Measurements from ENCODE around the gene DHCR7. TPM values are rescaled to one million over a fixed set of nuclear protein-coding genes. Genes with fewer than 3 reads are reported as not detected.

The DHCR7 gene, protein sequence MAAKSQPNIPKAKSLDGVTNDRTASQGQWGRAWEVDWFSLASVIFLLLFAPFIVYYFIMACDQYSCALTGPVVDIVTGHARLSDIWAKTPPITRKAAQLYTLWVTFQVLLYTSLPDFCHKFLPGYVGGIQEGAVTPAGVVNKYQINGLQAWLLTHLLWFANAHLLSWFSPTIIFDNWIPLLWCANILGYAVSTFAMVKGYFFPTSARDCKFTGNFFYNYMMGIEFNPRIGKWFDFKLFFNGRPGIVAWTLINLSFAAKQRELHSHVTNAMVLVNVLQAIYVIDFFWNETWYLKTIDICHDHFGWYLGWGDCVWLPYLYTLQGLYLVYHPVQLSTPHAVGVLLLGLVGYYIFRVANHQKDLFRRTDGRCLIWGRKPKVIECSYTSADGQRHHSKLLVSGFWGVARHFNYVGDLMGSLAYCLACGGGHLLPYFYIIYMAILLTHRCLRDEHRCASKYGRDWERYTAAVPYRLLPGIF
- 50.0 and 133 TPM in 2 replicates for total RNA-seq
- 65.0 and 158 TPM in 2 replicates for polyA plus RNA-seq

DNA sequence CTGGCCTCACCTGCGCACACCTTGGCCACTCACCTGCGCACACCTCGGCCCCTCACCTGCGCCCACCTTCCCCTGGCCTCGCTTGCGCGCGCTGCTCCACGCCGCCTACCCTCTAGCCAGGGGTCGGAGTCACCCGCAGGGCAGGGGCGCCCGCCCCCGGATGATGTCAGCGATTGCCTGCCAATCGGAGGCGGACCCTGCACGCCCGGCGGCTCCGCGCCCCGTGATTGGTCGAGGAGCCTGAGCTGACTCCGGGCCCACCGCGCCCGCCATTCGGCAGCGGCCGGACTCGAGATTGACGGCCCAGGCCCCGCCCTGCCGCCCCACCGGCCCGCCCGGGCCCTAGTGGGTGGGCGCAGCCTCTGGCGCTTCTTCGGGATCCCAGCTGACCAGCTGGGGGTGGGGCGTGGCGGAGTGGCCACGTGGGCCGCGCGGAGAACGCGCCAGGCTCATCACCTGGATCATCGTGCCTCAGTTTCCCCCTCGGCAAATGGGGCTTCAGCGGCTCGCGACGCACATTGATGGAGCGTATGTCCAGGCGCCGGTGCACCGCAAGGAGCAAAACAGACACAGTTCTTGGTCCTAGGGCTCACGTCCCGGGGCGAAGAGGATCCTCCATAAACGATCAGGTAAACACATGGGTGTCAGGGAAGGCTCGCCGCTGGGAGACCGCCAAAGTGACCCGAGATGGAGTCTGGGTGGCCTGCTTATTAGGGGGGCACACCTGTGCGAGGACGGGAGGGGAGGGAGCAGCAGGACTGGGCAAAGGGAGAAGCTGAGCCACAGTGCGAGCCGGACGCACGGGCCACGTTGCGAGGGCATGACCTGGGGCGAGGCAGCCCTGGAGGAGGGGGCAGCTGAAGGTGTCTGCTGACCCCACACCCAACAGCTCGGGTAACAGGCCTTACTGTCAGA, at the start of gene DHCR7:
Gene DHCR7 (minus strand): TSS at position 137 of the 915 bp plus-strand sequence. CDS start 3,441 bp downstream, outside the sequence.
- peak within 1 kb of the TSS; percentile 48 for H3K4me3 ChIP-seq
- peak within 1 kb of the TSS; percentile 29 for H3K27ac ChIP-seq
- peaks cover 15% of the 10 kb centered on the region for H3K36me3 ChIP-seq
- no peaks in the 10 kb centered on the region for H3K9me3 ChIP-seq (ENCODE audit: low read depth)
- H3K4me1 ChIP-seq (ENCODE audit: low read depth) = peaks cover 11% of the 10 kb centered on the region
- DNase-seq (ENCODE audit: low read depth in 1 of 2, low spot score in 1 of 2) = peak; percentile 97 to 98
- H3K27me3 ChIP-seq = no peaks in the 10 kb centered on the region
- TF ChIP-seq, protein P1, sequence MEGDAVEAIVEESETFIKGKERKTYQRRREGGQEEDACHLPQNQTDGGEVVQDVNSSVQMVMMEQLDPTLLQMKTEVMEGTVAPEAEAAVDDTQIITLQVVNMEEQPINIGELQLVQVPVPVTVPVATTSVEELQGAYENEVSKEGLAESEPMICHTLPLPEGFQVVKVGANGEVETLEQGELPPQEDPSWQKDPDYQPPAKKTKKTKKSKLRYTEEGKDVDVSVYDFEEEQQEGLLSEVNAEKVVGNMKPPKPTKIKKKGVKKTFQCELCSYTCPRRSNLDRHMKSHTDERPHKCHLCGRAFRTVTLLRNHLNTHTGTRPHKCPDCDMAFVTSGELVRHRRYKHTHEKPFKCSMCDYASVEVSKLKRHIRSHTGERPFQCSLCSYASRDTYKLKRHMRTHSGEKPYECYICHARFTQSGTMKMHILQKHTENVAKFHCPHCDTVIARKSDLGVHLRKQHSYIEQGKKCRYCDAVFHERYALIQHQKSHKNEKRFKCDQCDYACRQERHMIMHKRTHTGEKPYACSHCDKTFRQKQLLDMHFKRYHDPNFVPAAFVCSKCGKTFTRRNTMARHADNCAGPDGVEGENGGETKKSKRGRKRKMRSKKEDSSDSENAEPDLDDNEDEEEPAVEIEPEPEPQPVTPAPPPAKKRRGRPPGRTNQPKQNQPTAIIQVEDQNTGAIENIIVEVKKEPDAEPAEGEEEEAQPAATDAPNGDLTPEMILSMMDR (IDR thresholded peaks at IDR 0.05; ENCODE audit: low read depth, low read length) = no peak

DNA sequence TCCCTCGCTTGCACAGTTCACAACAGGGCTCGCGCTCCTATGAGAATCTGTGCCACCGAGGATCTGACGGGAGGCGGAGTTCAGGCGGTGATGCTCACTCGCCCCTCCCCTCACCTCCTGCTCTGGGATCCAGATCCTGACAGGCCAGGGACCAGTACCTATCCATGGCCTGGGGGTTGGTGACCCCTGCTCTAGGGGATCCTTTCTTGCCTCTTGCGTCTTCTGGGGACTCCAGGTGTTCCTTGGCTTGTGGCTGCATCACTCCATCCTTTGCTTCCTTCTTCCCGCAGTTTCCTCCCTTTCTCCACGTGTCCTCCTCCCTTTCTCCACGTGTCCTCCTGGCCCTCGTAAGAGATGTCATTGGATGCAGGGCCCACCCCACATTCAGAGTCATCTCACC, 48.2 kb upstream of the DHCR7 start:
- Histone ChIP-seq H3K36me3 (peaks cover 9% of the 10 kb centered on the region), H3K27ac (no peak overlapping the region), H3K27me3 (no peaks in the 10 kb centered on the region), H3K9me3 (ENCODE audit: low read depth) (no peaks in the 10 kb centered on the region), H3K4me1 (ENCODE audit: low read depth) (no peaks in the 10 kb centered on the region), H3K4me3 (no peak overlapping the region)
- TF ChIP-seq, protein P1 (IDR thresholded peaks at IDR 0.05; ENCODE audit: low read depth, low read length) = no peak
- no peak for DNase-seq (ENCODE audit: low read depth in 1 of 2, low spot score in 1 of 2)

DNA sequence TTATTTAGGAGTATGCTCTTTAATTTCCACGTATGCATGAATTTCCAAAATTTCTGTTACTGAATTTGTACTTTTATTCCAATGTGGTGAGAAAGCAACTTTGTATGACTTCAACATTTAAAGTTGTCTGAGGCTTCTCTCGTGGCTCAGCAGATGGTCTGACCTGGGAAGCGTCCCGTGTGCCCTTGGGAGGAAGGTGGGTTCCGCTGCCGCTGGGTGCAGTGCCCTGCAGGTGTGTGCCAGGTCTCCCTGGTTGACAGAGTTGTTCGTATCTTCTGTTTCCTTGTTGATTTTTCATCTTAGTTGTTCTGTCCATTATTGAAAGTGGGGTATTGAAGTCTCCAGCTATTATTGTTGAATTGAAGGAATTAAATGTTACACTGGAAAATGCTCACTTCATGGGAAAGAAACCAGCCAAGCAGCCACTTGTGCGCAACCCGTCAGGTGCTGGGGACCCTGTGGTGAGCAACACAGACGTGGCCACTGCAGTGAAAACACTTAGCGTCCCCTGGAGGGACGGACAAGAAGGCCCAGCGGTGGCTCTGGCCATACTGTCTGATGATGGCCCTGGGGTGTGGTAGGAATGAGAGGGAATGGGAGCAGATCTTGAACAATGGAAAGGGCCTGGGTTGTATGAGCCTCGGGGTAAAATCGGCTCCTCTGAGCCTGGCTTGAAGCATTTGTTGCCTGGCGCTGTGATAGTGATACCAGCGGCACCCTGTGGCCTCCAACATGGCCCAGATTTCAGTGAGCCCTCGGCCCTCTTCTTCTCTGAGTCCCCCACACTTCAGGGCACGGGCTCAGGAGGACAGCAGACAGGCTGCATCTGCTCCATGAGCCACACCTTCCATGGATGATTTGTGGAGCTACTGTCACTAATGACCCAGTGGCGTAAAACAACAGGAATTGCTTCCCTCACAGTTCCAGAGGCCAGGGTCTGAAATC, 47.4 kb upstream of the DHCR7 start:
- H3K4me1 ChIP-seq (ENCODE audit: low read depth) = no peaks in the 10 kb centered on the region
- H3K36me3 ChIP-seq = peaks cover 9% of the 10 kb centered on the region
- no peaks in the 10 kb centered on the region for H3K27me3 ChIP-seq
- no peaks in the 10 kb centered on the region for H3K9me3 ChIP-seq (ENCODE audit: low read depth)
- TF ChIP-seq, protein P1 (IDR thresholded peaks at IDR 0.05; ENCODE audit: low read depth, low read length) = no peak
- no peak overlapping the region for H3K27ac ChIP-seq
- no peak overlapping the region for H3K4me3 ChIP-seq
- no peak for DNase-seq (ENCODE audit: low read depth in 1 of 2, low spot score in 1 of 2)

DNA sequence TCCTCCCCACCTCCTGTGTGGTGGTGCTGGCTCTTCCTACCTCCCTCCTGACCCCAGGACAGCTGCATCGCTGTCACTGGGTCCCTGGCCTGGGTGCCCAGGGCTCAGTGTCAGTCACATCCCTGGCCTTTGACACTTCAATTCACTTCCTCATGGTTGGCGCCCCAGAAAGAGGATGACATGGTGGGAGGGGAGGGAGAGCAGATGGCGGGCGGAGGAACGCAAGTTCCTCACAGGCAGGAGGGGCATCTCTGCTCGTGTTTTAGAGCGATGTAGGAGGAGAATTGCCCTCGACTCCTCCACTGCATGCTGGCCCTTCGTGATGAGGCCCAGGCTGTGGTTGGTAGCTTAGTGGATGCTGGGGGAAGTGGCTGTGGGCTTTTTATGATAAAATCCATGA, 43.7 kb upstream of the DHCR7 start:
- Histone ChIP-seq H3K9me3 (ENCODE audit: low read depth) (no peaks in the 10 kb centered on the region), H3K36me3 (peaks cover 2% of the 10 kb centered on the region), H3K27me3 (no peaks in the 10 kb centered on the region), H3K4me1 (ENCODE audit: low read depth) (peaks cover 21% of the 10 kb centered on the region), H3K27ac (no peak overlapping the region), H3K4me3 (no peak overlapping the region)
- TF ChIP-seq, protein P1 (IDR thresholded peaks at IDR 0.05; ENCODE audit: low read depth, low read length) = no peak
- DNase-seq (ENCODE audit: low read depth in 1 of 2, low spot score in 1 of 2) = no peak
